ENCODE data around the gene GART. TPM values are rescaled to one million over a fixed set of nuclear protein-coding genes. Genes with fewer than 3 reads are reported as not detected.
"Not testable (repeated sequence)": the region's sequence is repeated elsewhere in the genome, so short reads cannot be mapped to it uniquely, and the experiment has no call there.

GART gene
- total RNA-seq, 4 donors from 2014 or later = 23.9 to 123 (median 68.5) TPM

- peaks cover 0 to 66% (median 15%) of the 10 kb centered on the region in 4 donors for H3K36me3 ChIP-seq
- no peak for DNase-seq
- no peak overlapping the region for H3K27ac ChIP-seq
- 99 to 100% methylated on average over 1 to 3 of the region's 3 CpGs for WGBS, 2 donors (ENCODE audit: low coverage in 1 of 2)
- H3K9me3 ChIP-seq = no peaks in the 10 kb centered on the region
- no peaks in the 10 kb centered on the region for H3K4me1 ChIP-seq
- no peaks in the 10 kb centered on the region for H3K27me3 ChIP-seq
- TF ChIP-seq CTCF (IDR thresholded peaks at IDR 0.05) (no peak), EP300 (IDR thresholded peaks at IDR 0.05; ENCODE audit: low read depth) (no peak), POLR2AphosphoS5 (IDR thresholded peaks at IDR 0.05) (no peak), POLR2A (IDR thresholded peaks at IDR 0.05) (no peak)
- in situ Hi-C loops (cut with MboI; ENCODE audit: low pct_ligation_motif_present in 1 of 4, low pct_unique_long_range_greater_than_20kb in 1 of 4, low sequenced_read_pairs in 3 of 4) (no loop called here), intact Hi-C loops (cut with DNase I; ENCODE audit: low total_unique reads) (no loop called here)
- H3K4me3 ChIP-seq = no peak overlapping the region
These were observed 29.4 kb downstream of the GART start for GRCh38 chr21:33512481-33512880.

- WGBS, 2 donors (ENCODE audit: low coverage in 1 of 2) = 99 to 100% methylated on average over 1 to 4 of the region's 4 CpGs
- in situ Hi-C loops (cut with MboI; ENCODE audit: low pct_ligation_motif_present in 1 of 4, low pct_unique_long_range_greater_than_20kb in 1 of 4, low sequenced_read_pairs in 3 of 4) = no loop called here
- Histone ChIP-seq H3K9me3 (no peaks in the 10 kb centered on the region), H3K27me3 (no peaks in the 10 kb centered on the region), H3K4me1 (no peaks in the 10 kb centered on the region), H3K4me3 (no peak overlapping the region), H3K36me3 (peaks cover 0 to 58% (median 11%) of the 10 kb centered on the region in 4 donors), H3K27ac (no peak overlapping the region)
- DNase-seq = no peak
- intact Hi-C loops (cut with DNase I; ENCODE audit: low total_unique reads) = no loop called here
- TF ChIP-seq EP300 (IDR thresholded peaks at IDR 0.05; ENCODE audit: low read depth) (no peak), CTCF (IDR thresholded peaks at IDR 0.05) (no peak), POLR2A (IDR thresholded peaks at IDR 0.05) (no peak), POLR2AphosphoS5 (IDR thresholded peaks at IDR 0.05) (no peak)
These were observed 30.3 kb downstream of the GART start for GRCh38 chr21:33511639-33512038.

- Histone ChIP-seq H3K9me3 (no peaks in the 10 kb centered on the region), H3K27ac (no peak overlapping the region), H3K27me3 (no peaks in the 10 kb centered on the region), H3K36me3 (peaks cover 0 to 52% (median 8%) of the 10 kb centered on the region in 4 donors), H3K4me1 (no peaks in the 10 kb centered on the region), H3K4me3 (no peak overlapping the region)
- no peak for DNase-seq
- 96 to 100% methylated on average over 3 to 8 of the region's 8 CpGs for WGBS, 2 donors (ENCODE audit: low coverage in 1 of 2)
- intact Hi-C loops (cut with DNase I; ENCODE audit: low total_unique reads) (no loop called here), in situ Hi-C loops (cut with MboI; ENCODE audit: low pct_ligation_motif_present in 1 of 4, low pct_unique_long_range_greater_than_20kb in 1 of 4, low sequenced_read_pairs in 3 of 4) (no loop called here)
- TF ChIP-seq POLR2AphosphoS5 (IDR thresholded peaks at IDR 0.05) (no peak), POLR2A (IDR thresholded peaks at IDR 0.05) (no peak), CTCF (IDR thresholded peaks at IDR 0.05) (no peak), EP300 (IDR thresholded peaks at IDR 0.05; ENCODE audit: low read depth) (no peak)
These were observed 31.1 kb downstream of the GART start for GRCh38 chr21:33510826-33511225.

- H3K9me3 ChIP-seq; H3K4me3 ChIP-seq; H3K27me3 ChIP-seq; in situ Hi-C loops (cut with MboI; ENCODE audit: low pct_ligation_motif_present in 1 of 4, low pct_unique_long_range_greater_than_20kb in 1 of 4, low sequenced_read_pairs in 3 of 4); H3K27ac ChIP-seq; DNase-seq; H3K4me1 ChIP-seq; intact Hi-C loops (cut with DNase I; ENCODE audit: low total_unique reads): not testable (repeated sequence)
- H3K36me3 ChIP-seq = peaks cover 0 to 29% (median 8%) of the 10 kb centered on the region in 4 donors
- 100% methylated on average over 1 of the region's 1 CpG for WGBS, 2 donors (ENCODE audit: low coverage in 1 of 2)
These were observed 34.9 kb downstream of the GART start for GRCh38 chr21:33507003-33507402.

GRCh38 chr21:33505833-33506232, 36.1 kb downstream of the GART start:
- in situ Hi-C loops (cut with MboI; ENCODE audit: low pct_ligation_motif_present in 1 of 4, low pct_unique_long_range_greater_than_20kb in 1 of 4, low sequenced_read_pairs in 3 of 4) (no loop called here), intact Hi-C loops (cut with DNase I; ENCODE audit: low total_unique reads) (no loop called here)
- WGBS, 2 donors (ENCODE audit: low coverage in 1 of 2) = 95 to 96% methylated on average over 7 to 8 of the region's 8 CpGs
- no peak for TF ChIP-seq EP300 (IDR thresholded peaks at IDR 0.05; ENCODE audit: low read depth)
- TF ChIP-seq POLR2AphosphoS5 (IDR thresholded peaks at IDR 0.05) = no peak
- TF ChIP-seq POLR2A (IDR thresholded peaks at IDR 0.05) = no peak
- TF ChIP-seq CTCF (IDR thresholded peaks at IDR 0.05) = no peak
- Histone ChIP-seq H3K4me3 (no peak overlapping the region), H3K36me3 (peaks cover 0 to 18% (median 7%) of the 10 kb centered on the region in 4 donors), H3K4me1 (no peaks in the 10 kb centered on the region), H3K9me3 (no peaks in the 10 kb centered on the region), H3K27me3 (no peaks in the 10 kb centered on the region), H3K27ac (no peak overlapping the region)
- no peak for DNase-seq

Data from transverse colon (tissue), 4 donors.